Kidney epithelial cell (primary cell): ENCODE data around the gene CCDC127. TPM values are rescaled to one million over a fixed set of nuclear protein-coding genes. Genes with fewer than 3 reads are reported as not detected.

Experiments
- DNase-seq: peaks from one replicate; pipeline ENCODE4 v3.0.0-alpha.2; 2010; ENCODE audit warnings: low read depth
- H3K27me3 ChIP-seq: 2 replicates; pipeline ENCODE4 v1.6.0; 2011; ENCODE audit warnings: low read length; ENCODE audit not compliant: control insufficient read depth, insufficient read depth
- H3K36me3 ChIP-seq: 2 replicates; pipeline ENCODE4 v1.5.1; 2011; ENCODE audit warnings: low read length; ENCODE audit not compliant: control insufficient read depth, insufficient read depth
- H3K4me3 ChIP-seq: 2 replicates; pipeline ENCODE4 v1.5.1; 2011; ENCODE audit warnings: low read depth, mild to moderate bottlenecking, control low read depth, low read length
- total RNA-seq: library from RNA; depleted of rRNA; stranded (reverse); fragments of >200 nt; gene quantifications from 2 replicates; pipeline ENCODE4 v1.2.3, GENCODE V29; 2015
- TF ChIP-seq, protein P1 (sequence below): IDR thresholded peaks from 2 replicates; pipeline ENCODE4 v1.5.1; 2011; ENCODE audit warnings: mild to moderate bottlenecking, moderate library complexity, low read length, control low read depth, inconsistent platforms; ENCODE audit not compliant: insufficient read depth, poor library complexity, severe bottlenecking

The CCDC127 gene
- total RNA-seq, 1 donor from 2014 or later, result 5.8 TPM

- DNase-seq, result no peak
- Histone ChIP-seq H3K27me3 (no peaks in the 10 kb centered on the region), H3K36me3 (no peaks in the 10 kb centered on the region), H3K4me3 (no peak overlapping the region)
- TF ChIP-seq, protein P1, sequence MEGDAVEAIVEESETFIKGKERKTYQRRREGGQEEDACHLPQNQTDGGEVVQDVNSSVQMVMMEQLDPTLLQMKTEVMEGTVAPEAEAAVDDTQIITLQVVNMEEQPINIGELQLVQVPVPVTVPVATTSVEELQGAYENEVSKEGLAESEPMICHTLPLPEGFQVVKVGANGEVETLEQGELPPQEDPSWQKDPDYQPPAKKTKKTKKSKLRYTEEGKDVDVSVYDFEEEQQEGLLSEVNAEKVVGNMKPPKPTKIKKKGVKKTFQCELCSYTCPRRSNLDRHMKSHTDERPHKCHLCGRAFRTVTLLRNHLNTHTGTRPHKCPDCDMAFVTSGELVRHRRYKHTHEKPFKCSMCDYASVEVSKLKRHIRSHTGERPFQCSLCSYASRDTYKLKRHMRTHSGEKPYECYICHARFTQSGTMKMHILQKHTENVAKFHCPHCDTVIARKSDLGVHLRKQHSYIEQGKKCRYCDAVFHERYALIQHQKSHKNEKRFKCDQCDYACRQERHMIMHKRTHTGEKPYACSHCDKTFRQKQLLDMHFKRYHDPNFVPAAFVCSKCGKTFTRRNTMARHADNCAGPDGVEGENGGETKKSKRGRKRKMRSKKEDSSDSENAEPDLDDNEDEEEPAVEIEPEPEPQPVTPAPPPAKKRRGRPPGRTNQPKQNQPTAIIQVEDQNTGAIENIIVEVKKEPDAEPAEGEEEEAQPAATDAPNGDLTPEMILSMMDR, result no peak
These were observed 64.7 kb downstream of the CCDC127 start for GRCh38 chr5:153256-153655.

DNA sequence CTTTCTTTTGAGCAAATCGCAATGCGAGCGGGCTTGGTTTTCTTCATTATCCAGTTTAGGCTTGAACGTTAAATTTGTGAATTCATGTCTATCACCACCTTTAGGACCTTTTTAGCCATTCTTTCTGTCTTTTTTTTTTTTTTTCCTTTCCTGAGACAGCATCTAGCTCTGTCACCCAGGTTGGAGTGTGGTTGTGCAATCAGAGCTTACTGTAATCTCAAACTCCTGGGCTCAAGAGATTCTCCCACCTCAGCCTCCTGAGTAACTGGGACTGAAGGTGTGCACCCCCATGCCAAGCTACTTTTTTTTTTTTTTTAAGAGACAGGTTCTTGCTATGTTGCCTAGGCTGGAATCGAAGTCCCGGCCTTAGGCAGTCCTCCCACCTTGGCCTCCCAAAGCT lies 65.9 kb downstream of the CCDC127 start:
- Histone ChIP-seq H3K36me3 (no peaks in the 10 kb centered on the region), H3K27me3 (no peaks in the 10 kb centered on the region), H3K4me3 (no peak overlapping the region)
- TF ChIP-seq, protein P1, result no peak
- no peak for DNase-seq

GRCh38 chr5:150746-151145 lies 67.2 kb downstream of the CCDC127 start:
- TF ChIP-seq, protein P1, result no peak

GRCh38 chr5:149745-150485 lies 68.0 kb downstream of the CCDC127 start:
- Histone ChIP-seq H3K36me3 (no peaks in the 10 kb centered on the region), H3K4me3 (no peak overlapping the region), H3K27me3 (no peaks in the 10 kb centered on the region)
- TF ChIP-seq, protein P1, result no peak
- no peak for DNase-seq

More at GRCh38 chr5:150746-151145, 67.2 kb downstream of the CCDC127 start:
- DNase-seq, result no peak
- H3K27me3 ChIP-seq, result no peaks in the 10 kb centered on the region
- H3K4me3 ChIP-seq, result no peak overlapping the region
- H3K36me3 ChIP-seq, result no peaks in the 10 kb centered on the region

DNA sequence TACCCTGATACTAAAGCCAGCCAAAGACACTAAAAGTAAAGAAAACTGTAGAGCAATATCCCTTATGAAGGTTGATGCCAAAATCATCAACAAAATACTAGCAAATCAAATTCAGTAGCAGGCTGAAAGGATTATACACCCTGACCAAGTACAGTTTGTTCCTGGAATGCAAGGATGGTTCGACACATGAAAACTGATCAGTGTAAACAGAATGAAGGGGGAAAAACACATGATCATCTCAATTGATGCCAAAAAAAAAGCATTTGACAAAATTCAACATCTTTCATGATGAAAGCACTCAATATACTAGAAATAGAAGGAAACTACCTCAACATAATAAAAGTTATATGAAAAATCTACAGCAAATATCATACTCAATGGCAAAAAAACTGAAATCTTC lies 70.2 kb downstream of the CCDC127 start:
- DNase-seq, result no peak
- Histone ChIP-seq H3K36me3 (no peaks in the 10 kb centered on the region), H3K4me3 (no peak overlapping the region), H3K27me3 (no peaks in the 10 kb centered on the region)
- TF ChIP-seq, protein P1, result no peak

Other genes starting within 250 kb of the CCDC127 start
- 4.0 and 5.4 TPM in 2 replicates for gene PLEKHG4B, start 126.0 kb downstream of the CCDC127 start, total RNA-seq
- 0.41 TPM in 1 of 2 replicates, not detected in the other for gene LRRC14B, start 26.7 kb downstream of the CCDC127 start, total RNA-seq
- 75.0 and 77.4 TPM in 2 replicates for gene SDHA, start 167 bp upstream of the CCDC127 start, total RNA-seq
- gene PDCD6, start 53.5 kb upstream of the CCDC127 start, total RNA-seq, result 92.2 and 122 TPM in 2 replicates
- gene AHRR, start 103.6 kb upstream of the CCDC127 start, total RNA-seq, result 2.6 and 4.9 TPM in 2 replicates
- gene EXOC3, start 225.0 kb upstream of the CCDC127 start, total RNA-seq, result 33.7 and 37.3 TPM in 2 replicates